ENCODE data around the gene CCDC18.

CCDC18 gene

DNA sequence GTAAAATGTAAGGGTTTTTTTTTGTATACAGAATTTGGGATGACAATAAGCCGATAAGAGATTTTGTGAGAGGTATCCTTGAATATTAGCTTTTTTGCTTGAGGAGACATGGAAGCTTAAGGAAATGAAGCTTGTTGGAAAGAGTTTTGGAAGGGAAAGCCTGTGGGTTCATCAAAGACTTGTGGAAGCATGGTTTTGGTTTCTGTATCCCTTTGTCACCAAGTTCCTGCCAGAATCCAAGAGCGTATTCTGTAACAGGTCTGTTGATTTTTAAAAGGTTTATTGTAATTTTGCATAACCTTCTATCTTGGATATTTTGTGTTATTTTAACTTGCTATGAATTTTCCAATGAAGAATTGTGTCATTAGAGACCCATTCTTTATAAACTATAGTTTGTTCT lies 38.4 kb upstream of the CCDC18 start:
- no peak overlapping the region for H3K27ac ChIP-seq
- H3K4me3 ChIP-seq = no peak overlapping the region
- DNase-seq (ENCODE audit: low spot score) = no peak
- TF ChIP-seq, protein P1, sequence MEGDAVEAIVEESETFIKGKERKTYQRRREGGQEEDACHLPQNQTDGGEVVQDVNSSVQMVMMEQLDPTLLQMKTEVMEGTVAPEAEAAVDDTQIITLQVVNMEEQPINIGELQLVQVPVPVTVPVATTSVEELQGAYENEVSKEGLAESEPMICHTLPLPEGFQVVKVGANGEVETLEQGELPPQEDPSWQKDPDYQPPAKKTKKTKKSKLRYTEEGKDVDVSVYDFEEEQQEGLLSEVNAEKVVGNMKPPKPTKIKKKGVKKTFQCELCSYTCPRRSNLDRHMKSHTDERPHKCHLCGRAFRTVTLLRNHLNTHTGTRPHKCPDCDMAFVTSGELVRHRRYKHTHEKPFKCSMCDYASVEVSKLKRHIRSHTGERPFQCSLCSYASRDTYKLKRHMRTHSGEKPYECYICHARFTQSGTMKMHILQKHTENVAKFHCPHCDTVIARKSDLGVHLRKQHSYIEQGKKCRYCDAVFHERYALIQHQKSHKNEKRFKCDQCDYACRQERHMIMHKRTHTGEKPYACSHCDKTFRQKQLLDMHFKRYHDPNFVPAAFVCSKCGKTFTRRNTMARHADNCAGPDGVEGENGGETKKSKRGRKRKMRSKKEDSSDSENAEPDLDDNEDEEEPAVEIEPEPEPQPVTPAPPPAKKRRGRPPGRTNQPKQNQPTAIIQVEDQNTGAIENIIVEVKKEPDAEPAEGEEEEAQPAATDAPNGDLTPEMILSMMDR (IDR thresholded peaks at IDR 0.05) = no peak

- Histone ChIP-seq H3K4me3 (no peak overlapping the region), H3K27ac (no peak overlapping the region)
- TF ChIP-seq, protein P1 (IDR thresholded peaks at IDR 0.05) = no peak
- DNase-seq (ENCODE audit: low spot score) = no peak
Observed at GRCh38 chr1:93143136-93143535, 37.4 kb upstream of the CCDC18 start.

GRCh38 chr1:93143769-93144168 lies 36.8 kb upstream of the CCDC18 start:
- Histone ChIP-seq H3K4me3 (no peak overlapping the region), H3K27ac (no peak overlapping the region)
- DNase-seq (ENCODE audit: low spot score) = no peak
- TF ChIP-seq, protein P1 (IDR thresholded peaks at IDR 0.05) = no peak

GRCh38 chr1:93148001-93148400 lies 32.5 kb upstream of the CCDC18 start:
- Histone ChIP-seq H3K27ac (no peak overlapping the region), H3K4me3 (no peak overlapping the region)
- TF ChIP-seq, protein P1 (IDR thresholded peaks at IDR 0.05) = no peak
- DNase-seq (ENCODE audit: low spot score) = no peak

GRCh38 chr1:93150729-93151128 lies 29.8 kb upstream of the CCDC18 start:
- TF ChIP-seq, protein P1 (IDR thresholded peaks at IDR 0.05) = no peak
- H3K27ac ChIP-seq = no peak overlapping the region
- no peak for DNase-seq (ENCODE audit: low spot score)
- no peak overlapping the region for H3K4me3 ChIP-seq

GRCh38 chr1:93151474-93151873 lies 29.1 kb upstream of the CCDC18 start:
- no peak overlapping the region for H3K4me3 ChIP-seq
- TF ChIP-seq, protein P1 (IDR thresholded peaks at IDR 0.05) = no peak
- DNase-seq (ENCODE audit: low spot score) = no peak
- no peak overlapping the region for H3K27ac ChIP-seq

DNA sequence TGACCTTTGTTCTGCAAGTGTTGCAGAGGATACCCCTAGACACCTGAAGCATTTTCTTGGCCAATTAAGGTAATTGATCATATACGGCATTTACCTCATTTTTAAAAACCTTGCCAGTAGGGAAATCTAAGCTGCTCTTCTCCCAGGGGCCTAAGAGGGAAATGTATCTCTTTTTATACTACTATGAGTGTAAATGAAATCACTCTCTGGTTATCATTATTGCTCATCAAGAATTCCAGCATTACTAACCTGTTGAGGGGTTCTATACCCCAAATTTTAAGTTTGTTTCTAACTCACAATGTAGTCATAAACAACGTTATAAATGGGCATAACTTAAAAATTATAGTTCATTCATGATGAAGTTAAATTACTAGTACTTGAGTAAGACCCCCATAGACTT lies 27.7 kb upstream of the CCDC18 start:
- no peak overlapping the region for H3K4me3 ChIP-seq
- TF ChIP-seq, protein P1 (IDR thresholded peaks at IDR 0.05) = no peak
- DNase-seq (ENCODE audit: low spot score) = no peak

More for the DNA sequence above, 27.7 kb upstream of the CCDC18 start:
- H3K27ac ChIP-seq = no peak overlapping the region
